ENCODE results near the gene CNST. TPM values are rescaled to one million over a fixed set of nuclear protein-coding genes. Genes with fewer than 3 reads are reported as not detected.
"Not testable (repeated sequence)": the region's sequence is repeated elsewhere in the genome, so short reads cannot be mapped to it uniquely, and the experiment has no call there.

Gene CNST
- polyA plus RNA-seq, 1 donor, result 11.7 TPM

DNA sequence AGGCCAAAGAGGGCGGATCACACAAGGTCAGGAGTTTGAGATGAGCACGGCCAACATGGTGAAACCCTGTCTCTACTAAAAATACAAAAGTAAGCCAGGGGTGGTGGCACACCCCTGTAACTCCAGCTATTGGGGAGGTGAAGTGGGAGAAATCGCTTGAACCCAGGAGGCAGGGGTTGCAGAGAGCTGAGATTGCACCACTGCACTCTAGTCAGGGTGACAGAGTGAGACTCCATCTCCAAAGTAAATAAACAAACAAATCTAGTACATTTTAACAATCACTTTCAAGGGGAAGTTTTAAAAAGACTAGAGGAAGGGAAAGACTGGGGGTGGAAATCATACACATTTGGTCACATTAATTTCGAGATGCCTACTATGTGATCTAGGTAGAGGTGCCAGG lies 6.9 kb upstream of the CNST start:
- no peak for DNase-seq (ENCODE audit: low read depth)

DNA sequence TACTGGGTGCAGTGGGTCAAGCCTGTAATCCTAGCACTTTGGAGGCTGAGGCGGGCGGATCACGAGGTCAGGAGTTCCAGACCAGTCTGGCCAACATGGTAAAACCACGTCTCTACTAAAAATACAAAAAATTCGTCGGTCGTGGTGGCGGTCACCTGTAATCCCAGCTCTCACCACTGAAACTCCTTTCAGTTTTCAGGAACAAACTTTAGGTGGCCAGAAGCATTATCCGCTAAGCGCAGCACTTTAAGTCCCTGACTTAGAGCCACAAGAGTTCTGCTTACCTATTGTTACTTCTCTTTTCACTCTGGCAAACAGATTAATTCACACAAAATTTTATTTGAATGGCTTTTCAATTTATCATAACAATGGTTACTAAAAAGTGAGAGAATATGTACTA lies 5.4 kb upstream of the CNST start:
- DNase-seq (ENCODE audit: low read depth), result not testable (repeated sequence)

DNA sequence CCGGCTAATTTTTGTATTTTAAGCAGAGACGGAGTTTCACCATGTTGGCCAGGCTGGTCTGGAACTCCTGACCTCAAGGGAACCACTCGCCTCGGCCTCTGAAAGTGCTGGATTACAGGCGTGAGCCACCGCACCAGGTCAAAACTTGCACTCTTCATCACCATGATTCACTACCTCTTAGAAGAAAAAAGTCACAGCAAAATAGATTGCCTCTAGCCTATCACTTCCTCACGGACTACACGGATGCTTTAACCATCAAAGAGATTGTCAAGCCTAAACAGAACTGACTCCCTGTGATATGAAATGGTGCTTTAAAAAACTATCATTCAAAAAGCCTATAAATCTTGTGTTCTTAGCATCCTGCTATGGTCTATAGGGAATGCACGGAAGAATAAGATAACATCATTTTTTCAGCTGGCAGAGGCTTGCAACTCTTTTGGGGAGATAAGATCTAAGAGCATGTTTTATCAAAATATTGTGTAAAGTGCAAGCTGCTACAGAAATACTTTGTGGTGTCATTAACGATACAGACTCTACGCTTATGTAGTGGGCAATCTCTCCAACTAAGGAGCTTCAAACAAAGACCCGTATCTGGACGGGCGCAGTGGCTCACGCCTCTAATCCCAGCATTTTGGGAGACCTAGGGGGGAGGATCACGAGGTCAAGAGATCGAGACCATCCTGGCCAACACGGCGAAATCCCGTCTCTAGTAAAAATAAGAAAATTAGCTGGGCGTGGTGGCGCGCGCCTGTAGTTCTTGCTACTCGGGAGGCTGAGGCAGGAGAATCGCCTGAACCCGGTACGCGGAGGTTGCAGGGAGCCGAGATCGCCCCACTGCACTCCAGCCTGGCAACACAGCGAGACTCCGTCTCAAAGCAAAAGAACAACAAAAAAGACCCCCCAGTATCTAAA lies 1.2 kb upstream of the CNST start:
- no peak for DNase-seq (ENCODE audit: low read depth)

DNA sequence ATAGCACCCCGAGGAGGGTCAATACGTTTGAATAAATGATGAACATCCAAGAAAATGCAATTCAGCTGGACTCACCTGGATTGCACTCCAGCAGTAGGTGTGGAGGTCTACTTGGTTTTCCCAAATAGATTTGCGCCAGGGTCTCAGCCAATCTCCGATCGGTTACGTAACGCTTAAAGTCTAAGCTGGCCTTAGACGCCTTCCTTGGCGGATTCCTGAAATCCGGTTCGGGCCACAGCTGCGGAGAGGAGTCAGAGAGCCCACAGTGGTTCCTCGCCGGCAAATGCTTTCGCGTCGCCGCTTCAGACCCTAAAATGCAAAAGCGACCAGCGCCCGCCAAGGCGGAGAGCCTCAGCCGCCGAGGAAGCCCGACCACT lies 517 bp upstream of the CNST start:
- DNase-seq (ENCODE audit: low read depth), result no peak

DNA sequence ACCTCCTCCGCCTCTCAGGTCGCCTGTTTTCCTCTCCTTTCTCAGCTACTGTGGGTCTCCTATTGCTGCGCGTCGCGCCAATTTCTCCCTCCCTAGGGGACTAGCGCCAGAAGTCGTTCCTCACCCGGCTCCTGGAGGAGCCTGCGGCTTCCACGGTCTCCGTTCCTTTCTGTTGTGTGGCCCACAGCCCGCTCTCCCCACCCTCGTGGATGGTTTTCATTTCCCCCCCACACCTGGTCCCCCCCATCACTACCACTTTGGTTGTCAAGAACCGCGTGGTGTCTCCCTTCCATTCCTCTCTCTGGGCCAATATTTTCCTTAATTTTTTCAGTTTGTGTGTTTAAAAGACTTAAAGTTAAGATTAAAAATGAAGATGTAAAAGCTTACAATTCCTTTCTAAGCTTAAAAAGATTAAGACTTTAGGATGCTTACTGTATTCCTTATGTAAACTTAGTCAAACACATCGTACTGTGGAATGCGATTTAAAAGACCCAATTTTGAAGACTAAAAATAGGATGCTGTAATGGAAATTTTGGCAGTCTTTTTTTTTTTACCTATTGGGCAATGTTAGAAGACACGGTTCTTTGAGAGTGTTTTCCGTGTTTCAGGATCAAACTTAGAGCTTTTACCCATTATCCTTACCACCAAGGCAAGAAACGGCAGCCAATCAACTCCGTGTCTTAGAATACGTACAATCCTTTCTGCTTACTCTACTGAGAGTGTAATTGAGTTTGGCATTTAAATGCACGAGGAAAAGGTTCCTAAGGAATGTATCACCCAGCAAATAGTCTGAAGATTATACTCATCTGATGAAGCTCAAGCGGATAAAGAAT lies 773 bp downstream of the CNST start:
- no peak for DNase-seq (ENCODE audit: low read depth)

GRCh38 chr1:246567646-246568235 lies 1.5 kb downstream of the CNST start:
- DNase-seq (ENCODE audit: low read depth), result no peak

DNA sequence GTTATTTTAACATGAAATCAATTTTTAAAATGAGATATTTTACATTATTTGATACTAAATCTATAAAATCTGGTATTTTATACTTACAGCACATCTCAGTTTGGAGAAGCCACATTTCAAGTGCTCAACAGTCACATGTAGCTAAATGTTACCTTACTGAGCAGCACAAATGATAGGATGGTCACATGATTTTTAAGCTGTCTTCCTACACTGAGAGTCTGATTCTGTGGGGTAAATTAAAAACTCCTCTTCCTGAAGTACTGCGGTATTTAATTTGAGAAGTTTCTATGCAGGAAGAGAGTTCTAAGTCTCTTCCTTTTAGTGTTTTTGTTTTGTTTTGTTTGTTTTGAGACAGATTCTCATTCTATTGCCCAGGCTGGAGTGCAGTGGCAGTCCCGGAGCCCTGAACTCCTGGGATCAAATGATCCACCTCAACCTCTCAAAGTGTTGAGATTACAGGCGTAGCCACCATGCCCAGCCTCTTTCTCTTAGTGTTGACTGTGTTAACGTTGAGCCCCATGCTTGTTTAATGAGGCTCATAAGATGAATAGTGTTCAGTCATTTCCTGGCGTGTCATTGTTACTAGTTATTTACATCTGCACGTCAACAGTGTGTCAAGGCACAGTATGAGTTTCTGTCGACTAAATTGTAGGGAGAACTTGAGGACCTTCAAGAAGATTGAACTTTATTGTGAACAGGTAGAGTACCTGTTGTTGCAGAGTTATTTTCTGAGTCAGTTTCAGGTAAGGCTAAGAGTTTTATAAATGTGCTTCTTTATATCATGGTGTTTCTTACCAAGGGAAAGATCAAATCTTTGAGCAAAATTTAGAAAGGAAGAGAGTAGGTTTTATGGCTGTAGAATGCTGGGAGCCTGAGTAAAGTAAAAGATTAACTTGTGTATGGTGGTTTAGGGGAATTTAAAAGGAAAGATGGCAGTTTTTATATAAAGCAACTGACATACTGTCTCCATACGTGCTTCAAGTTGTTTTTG lies 3.3 kb downstream of the CNST start:
- no peak for DNase-seq (ENCODE audit: low read depth)

- DNase-seq (ENCODE audit: low read depth), result not testable (repeated sequence)
Measured at GRCh38 chr1:246571309-246571708, 5.1 kb downstream of the CNST start.

GRCh38 chr1:246571953-246572352 lies 5.7 kb downstream of the CNST start:
- DNase-seq (ENCODE audit: low read depth), result no peak

DNA sequence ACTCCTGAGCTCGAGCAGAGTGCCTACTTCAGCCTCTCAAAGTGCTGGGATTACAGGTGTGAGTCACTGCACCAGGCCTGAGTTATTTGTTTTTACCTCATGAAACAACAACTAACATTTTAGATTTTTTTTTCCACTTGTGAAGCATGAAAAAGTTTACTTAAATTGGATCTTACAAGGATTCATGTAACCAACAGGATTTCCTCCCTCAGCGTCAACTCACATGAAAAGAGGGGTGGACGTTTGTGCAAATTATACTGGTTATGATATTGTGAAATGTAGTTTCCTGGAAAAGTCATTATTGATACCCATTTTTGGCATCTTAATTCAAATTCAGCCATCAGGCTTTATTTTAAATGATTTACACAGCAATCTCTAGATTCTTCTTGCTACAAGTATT lies 6.5 kb downstream of the CNST start:
- no peak for DNase-seq (ENCODE audit: low read depth)

- DNase-seq (ENCODE audit: low read depth), result no peak
Measured at GRCh38 chr1:246573491-246573890, 7.2 kb downstream of the CNST start.

DNA sequence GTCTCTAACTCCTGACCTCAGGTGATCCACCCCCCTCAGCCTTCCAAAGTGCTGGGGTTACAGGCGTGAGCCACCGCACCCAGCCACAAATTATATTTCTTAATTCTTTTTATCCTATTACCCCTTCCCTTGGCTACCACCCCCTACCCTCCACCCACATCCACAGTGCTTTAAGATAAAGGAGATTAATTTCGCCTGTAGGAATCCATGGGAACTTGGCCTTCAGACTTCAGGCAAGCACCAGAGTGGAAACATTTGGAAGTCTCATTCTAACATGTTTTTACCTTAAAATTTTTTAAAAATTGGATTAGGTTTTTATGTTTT lies 10.4 kb downstream of the CNST start:
- DNase-seq (ENCODE audit: low read depth), result no peak

DNA sequence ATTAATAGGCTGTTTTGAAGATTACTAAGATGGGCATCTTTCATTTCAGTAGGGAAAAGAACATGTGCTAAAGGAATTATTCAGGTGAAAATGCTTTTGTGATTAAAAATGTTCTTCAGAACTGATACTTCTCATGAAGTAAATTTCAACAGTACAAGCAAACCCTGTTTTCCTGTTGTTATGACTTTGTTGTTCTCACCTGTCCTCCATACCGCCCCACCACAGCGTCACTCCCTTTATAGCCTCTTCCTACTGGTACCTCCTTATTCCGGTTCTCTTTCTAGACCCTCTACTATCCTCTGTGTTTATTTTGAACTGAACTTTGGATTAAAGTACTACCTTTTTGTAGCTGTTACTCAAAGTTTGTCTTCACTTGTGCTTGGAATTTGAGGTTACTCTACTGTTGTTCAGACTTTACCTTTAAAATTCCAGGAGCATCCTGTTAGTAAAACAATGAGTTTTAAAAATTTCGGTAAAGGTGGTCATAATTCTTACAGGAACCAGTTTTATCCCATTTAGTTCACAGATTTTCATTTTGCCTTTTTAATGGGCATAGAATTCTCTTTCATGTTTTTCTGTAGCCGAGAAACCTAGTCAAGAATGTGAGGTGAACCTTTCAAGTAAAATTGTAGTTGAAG lies 10.9 kb downstream of the CNST start:
- DNase-seq (ENCODE audit: low read depth), result no peak

DNA sequence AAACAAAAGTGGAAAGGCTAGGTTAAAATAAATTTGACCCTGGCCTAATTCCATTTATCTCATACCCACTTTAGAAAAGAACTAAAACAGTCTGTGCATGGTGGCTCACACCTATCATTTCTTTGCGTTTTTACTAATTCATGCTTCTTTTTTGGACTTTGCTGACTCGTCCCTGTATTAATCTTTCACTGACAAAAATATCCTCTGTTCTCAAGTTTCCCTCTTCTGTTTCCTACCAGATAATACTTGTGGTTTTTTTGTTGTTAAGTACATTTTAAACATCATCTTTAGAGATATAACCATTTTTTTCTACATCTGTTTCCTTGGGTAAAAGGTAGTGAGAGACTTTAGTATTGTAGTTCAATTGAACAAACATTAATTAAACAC lies 11.5 kb downstream of the CNST start:
- DNase-seq (ENCODE audit: low read depth), result no peak

DNA sequence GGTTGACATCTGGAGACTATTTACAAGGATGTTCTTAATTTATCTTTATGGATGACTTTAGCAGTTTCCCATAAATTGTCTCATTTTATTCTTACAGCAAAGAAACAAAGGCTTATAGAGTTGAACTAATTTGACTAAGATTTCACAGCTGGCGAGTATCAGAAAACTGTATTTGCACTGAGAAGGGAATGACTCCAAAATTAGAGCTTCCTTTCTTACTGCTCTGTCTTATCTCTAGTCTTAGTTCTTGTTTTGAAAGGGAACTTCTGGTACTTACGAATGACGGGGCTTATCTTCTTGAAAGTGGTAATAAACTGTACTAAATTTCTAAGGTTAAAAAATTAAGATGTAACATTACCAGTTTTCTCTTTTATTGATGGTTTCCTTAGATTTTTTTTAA lies 13.6 kb downstream of the CNST start:
- no peak for DNase-seq (ENCODE audit: low read depth)

DNA sequence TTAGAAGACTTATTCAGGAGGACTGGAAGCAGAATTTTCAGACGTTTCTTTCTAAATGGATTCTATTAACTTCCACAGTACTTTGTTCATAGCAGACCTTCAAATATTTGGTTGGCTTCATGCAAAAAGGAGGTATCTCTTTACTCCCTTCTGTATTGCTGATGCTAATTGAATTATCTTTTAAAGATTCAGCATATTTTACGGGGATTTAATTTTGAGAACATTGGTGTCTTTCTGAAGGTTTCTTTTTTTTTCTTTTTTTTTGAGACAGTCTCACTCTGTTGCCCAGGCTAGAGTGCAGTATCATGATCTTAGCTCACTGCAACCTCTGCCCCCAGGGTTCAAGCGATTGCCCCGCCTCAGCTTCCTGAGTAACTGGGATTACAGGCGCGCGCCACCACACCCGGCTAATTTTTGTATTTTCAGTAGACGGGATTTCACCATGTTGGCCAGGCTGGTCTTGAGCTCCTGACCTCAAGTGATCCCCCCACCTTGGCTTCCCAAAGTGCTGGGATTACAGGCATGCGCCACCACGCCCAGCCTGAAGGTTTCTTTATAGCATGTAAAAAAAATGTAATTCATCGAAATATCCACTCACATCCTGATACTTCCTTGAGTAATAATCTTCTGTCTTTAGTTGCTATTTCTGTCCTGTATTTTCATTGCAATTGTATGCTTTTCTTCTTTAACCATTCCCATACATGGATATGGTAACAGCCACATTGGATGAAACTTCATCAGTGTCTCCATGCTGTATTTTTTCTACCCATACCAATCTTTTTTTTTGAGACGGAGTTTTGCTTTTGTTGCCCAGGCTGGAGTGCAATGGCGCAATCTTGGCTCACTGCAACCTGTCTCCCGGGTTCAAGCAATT lies 14.5 kb downstream of the CNST start:
- DNase-seq (ENCODE audit: low read depth), result no peak

GRCh38 chr1:246582301-246583055 lies 16.2 kb downstream of the CNST start:
- no peak for DNase-seq (ENCODE audit: low read depth)

DNA sequence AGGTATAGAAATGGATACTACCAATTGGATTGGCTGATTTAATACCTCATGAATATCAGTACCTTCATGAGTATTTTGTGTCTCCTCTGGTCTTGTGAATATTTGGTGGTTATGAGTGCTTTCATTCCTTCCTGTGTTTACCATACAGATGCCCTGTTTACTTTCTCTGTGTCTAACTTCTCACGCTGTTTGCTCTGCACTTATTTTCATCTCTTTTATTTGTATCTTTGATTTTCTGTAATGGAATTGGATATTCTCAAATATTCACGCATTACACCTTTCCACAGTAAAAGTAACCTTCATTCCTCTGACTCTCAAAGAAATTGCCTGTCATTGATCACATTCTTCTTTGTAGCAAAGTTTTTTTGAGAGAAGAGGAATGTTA lies 16.8 kb downstream of the CNST start:
- DNase-seq (ENCODE audit: low read depth), result no peak

DNA sequence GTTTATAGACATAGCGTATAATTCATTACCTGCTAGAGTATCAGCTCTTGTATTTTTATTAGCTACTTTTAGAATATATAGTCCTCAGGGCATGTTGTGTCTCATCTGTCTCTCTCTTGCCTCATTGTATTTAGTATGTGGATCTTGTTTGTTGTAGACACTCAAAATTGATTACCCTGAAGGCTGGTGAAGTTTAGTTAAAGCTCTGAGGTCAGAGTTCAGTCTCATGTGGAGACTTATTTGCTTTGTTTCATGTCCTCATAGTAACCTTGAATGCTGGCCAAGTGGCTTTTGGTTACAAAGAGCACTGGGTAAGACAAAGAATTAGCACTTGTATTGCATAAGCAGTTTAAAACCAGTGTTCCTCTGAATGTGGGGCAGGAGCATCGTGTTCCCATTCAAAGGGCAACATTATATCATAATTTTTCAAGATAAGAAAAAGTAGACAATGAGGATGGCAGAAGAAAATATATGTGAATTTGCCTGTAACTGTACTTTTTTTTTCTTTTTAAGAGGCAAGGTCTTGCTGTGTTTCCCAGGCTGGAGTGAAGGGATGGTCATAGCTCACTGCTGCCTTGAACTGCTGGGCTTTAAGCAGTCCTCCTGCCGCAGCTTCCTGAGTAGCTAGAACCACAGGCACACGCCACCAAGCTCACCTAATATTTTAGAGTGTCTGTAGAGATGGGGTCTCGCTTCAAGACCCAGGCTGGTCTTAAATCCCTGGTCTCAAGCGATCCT lies 17.4 kb downstream of the CNST start:
- no peak for DNase-seq (ENCODE audit: low read depth)
